HG02970 (cell line): ENCODE data around the gene MACO1.
"Not testable (repeated sequence)": the region's sequence is repeated elsewhere in the genome, so short reads cannot be mapped to it uniquely, and the experiment has no call there.

ENCODE experiments used
- ATAC-seq: cut with Tn5 transposase; IDR thresholded peaks from one replicate; pipeline ENCODE4 v1.9.1; 2021; ENCODE audit warnings: mild to moderate bottlenecking, moderate library complexity, moderate number of reproducible peaks; ENCODE audit not compliant: unreplicated experiment, low FRiP score

The MACO1 gene

DNA sequence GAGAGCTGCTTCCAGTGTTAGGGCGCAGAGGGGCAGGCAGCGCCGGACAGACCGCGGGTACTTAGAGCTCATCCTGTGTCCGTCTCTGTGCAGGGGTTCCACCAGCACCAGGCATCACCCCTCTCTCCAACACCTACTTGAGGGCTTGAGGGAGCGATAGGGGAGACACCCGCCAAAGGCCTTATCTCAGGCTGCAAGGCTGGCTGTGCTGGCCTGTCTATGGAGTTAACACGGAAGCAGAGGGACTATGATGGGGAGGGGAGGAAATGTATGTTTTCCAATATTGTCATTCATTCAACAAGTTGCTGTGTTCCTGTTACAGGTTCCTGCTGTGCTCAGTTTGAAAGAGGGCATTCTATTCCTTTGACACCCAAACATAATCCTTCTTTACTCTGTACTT lies 10.0 kb upstream of the MACO1 start, which contains the start of gene RHCE:
TSS of gene RHCE (minus strand) at position 111 of the 400 bp plus-strand sequence. CDS start at position 72, 39 bp downstream.
- not testable (repeated sequence) for ATAC-seq

DNA sequence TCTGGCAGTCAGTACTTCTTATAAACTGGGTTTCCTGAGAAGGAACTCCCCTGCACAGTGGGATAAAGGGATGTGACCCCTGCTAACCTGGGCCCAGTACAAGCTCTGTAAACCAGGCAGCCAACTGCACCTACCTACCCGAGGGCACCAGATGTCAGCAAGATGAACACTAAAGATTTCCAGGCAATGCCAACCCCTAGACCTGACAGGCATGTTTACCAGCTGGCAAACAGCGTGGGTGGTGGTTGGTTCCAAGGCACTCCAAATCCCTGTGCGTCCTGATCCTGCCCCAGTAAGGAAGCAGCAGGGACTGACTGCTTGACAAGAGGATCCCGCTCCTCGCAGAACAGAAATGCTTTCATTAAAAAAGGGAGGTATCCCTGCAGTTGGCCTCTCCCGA lies 7.5 kb upstream of the MACO1 start:
- not testable (repeated sequence) for ATAC-seq

DNA sequence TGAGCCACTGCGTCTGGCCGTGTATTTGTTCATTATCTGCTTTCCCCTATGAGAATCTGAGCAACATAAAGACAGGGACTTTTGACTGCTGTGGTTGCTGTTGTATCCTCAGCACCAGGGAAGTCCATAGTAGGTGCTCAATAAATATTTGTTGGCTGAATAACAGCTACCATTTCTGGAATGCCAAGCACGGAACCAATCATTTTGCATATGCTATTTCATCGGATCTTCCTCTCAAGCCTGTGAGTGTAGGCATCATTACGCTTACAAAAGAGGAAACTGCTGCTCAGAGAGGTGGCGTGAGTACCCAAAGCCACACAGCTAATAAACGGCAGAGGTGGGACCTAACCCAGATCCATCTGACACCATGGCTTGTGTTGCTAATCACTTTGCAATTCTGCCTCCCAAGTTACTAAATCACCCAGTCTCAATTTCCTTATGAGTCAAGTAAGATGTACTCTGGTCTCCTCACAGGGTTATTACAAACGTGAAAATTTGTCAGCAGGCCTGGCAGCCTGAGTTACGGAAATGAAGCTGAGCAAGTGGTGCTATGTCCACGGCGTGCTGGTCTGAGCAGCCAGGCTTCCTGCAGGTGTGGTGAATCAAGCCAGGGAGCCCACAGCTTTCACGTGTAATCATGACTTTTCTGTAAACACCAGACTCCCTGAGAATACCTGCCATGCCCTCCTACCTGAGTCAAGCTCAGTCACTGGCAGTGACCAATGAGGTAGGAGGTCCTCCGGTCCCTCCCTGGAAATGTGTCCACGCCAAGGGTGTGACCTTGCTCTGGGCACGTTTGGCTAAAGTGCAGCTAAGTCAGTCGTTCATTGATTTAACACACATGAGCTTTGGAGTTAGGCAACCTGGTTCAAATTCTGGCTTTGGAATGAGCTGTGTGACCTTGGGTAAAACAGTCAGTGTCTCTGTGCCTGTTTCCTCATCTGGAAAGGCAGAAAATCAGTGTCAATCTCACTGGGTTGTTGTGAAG lies 5.3 kb upstream of the MACO1 start:
- ATAC-seq = no peak

GRCh38 chr1:25427696-25428095 lies 3.0 kb upstream of the MACO1 start:
- ATAC-seq = no peak

DNA sequence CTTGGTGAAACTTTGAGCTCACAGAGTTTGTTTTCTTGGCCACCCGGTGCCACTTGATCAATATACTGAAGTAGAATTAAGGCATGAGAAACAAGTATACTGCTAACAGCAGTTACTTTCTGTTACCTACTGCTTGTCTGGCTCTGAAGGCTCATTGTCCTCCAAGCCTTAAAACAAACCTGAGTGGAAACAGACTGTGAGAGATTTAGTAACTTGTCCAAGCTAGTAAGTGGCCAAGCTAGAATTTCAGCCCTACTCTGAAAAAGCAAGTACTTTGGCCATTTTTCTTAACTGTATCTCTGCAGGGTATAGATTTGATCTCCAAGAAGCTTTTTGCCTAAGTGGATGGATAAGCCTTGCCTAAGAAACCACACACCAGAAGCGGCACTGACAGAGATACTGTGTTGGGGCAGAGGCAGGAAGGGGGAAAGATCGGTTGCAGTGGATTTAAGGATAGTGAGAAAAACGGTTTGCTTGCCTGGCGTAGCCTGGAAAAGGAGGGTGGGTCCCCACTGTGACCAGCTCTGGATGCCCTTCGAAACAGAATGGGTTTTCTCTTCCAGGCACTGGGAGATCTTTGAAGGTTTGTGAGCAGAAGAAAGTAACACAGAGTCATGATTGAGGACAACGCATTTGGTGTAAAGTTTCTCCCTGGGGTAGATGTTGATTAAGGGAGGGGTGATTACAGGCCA lies 2.1 kb upstream of the MACO1 start:
- no peak for ATAC-seq

- peak; percentile 22 for ATAC-seq
Observed at GRCh38 chr1:25430967-25431881, 527 bp downstream of the MACO1 start.

DNA sequence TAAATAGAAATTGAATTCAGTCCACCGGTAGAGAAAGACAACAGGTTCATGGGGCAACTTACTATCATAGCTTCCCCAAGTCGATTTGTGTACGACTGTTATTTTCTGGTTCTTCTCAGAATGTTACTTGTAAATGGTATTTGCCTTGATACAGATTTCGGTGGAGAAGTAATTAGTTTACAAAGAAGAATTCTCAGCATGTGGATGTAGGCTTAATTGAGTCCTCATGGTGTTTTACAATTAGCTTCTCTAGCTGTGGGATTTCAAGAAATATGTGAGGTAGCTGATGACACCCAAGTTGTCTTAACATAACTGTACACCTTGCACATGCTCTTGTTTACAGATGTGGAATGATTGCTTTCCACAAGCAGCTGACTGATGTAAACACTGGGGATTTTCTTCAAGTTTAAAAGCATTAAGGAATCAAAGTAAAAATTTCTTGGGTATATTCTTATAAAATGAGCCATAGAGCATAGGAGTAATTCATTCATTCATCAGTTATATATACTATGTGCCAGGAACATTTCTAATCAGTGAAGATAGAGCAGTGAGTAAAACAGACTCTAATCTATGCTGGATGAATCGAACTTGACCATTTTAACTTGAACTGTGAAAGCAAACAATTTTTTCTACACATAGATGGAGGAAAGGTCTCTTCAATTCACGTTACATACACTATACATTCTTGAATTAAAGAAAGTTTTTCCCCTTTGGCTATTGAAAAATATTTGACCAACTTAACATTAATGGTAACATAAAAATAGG lies 1.4 kb downstream of the MACO1 start:
- ATAC-seq = no peak

GRCh38 chr1:25432749-25433388 lies 2.2 kb downstream of the MACO1 start:
- ATAC-seq = no peak

GRCh38 chr1:25433389-25434186 lies 2.9 kb downstream of the MACO1 start:
- ATAC-seq = no peak

DNA sequence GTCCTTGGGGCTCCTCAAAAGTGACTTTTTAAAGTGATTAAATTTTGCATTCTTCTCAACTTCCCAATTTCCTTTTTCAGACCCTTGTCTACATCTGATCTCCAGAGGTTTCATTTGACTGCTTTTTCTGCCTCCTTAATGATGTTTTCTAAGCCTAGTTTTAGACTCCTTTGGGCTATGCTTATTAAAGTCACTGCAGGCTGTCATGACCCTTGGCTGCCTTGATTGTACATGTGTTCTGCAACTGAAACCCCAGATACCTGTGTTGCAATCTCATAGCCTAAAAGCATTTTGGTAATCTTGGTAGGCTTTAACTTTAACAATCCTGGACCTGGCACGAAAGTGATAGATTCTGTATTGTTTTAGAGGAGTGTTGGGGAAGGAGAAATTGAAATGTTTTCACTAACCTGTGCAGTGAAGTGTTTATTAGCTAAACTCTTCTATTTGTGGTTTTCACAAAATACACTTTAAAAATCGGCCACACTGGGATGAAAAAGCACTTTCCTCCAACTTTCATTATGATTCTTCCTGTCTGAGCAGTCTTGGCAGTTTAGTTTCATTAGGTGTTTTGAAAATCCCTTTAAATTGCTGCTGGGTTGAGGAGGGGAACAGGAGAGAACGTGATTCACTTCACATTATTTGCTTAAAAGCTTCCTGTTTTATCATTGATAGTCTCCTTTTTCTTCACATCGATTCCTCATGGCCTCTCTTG lies 4.9 kb downstream of the MACO1 start:
- ATAC-seq = no peak

DNA sequence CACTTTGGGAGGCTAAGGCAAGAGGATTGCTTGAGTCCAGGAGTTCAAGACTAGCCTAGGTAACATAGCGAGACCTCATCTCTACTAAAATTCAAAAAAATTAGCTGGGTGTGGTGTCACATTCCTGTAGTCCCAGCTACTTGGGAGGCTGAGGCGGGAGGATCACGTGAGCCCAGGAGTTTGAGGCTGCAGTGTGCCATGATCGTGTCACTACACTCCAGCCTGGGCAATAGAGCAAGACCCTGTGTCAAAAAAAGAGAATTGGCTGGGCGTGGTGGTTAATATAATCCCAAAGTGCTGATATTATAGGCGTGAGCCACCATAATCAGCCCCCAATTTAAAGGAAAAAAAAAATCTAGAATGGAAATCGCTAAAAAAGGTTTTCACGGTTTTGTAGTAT lies 7.0 kb downstream of the MACO1 start:
- ATAC-seq = no peak

- ATAC-seq = no peak
Observed at GRCh38 chr1:25439287-25439686, 8.6 kb downstream of the MACO1 start.

DNA sequence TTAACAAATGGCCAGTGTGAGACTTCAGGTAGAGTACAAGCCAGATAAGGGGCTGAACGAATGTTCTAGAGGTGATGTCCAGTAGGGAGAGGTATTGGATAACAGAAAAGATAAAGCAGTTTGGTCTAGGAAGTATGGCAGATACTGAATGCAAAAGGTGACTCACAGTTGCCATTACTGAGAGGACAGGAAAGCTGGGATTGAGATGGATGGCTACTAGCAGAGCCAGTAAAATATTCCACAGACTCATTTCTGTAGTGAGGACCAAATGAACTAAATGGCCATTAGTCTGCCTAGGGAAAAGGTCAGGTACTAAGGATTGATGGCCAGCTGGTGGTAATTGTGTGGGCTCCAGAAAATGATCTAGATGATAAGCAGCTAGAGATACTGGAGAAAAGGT lies 11.5 kb downstream of the MACO1 start:
- ATAC-seq = no peak

DNA sequence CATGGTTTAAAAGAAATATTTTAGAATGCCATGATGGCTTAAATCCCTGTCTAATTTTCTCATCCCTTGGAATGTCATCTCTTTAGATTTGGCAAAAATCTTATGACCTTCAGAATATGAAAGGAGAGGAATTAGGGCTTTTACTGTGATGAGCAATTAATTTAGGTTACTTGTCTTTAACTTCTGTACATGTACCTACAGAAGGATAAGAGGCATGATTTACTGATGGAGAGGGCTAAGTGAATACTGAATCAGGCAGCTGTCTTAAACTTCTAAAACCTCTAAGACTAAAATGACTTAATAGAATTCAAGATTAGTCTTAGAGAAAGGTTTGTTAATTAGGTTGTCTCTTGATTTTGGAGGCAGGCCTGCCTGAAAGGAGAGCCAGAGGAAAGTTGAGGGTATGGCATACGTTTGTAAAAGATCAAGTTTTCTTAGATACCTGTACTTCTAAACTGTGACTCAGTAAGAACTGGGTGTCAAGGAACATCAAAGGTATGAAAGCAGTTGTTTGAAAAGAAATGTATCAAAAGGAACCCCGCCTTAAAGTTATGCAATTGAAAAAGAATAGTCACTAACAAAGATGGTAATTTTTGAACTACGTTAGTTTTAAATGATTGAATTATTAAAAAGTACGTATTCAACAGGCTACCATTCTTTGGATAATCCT lies 12.5 kb downstream of the MACO1 start:
- ATAC-seq = no peak

- not testable (repeated sequence) for ATAC-seq
Observed at GRCh38 chr1:25444604-25445003, 13.9 kb downstream of the MACO1 start.

DNA sequence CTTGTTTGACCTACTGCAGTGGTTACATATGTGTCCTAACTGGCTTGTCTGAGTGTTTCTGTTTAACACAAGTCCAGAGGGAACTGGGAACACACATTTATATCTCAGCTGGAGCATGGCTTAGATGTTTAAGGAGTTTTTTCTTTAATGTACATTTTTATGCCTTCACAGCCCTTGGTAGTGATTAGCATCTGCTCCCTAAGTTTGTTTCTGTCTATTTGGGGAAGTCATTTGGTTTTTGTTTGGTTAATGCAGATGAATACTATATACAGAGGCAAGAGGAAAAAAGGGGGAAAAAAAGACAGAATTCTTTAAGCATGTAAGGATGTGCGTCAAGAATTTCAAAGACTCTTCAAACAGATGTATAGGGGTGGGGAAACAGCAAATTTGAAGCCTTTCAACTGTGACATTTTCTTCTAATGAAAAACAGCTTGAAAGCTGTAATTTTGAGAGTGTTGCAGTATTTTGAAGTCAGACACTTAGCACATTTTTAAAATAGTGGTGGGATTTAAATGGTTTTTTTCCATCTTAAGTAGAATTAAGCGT lies 15.4 kb downstream of the MACO1 start:
- no peak for ATAC-seq

DNA sequence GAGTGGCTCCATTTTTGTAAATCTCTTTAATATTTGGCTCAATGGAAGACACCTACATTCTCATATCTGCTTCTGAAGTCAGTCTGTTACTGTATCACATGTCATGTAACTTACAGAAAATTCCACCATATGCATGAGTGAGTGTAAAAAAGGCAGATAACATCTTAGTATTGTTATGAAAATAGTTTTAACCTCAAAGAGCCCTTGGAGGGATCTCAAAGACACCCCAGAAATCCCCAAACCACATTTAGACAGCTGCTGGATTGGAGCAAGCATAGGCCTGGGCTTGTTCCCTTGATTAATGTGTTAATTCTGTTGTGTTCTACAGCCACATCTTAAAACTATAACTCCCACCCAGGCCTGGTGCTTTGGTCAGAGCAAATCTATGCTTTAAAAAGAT lies 16.9 kb downstream of the MACO1 start:
- no peak for ATAC-seq
